Astrocyte of the cerebellum (primary cell): ENCODE measurements around the gene MRPL45.
A peak's percentile ranks its signal among the peaks of the same experiment; 100 is the strongest.

Experiments
- DNase-seq: peaks from one replicate; pipeline ENCODE4 v3.0.0-alpha.2; 2011; ENCODE audit warnings: low read depth
- H3K4me3 ChIP-seq: 2 replicates; pipeline ENCODE4 v1.5.1; 2011; ENCODE audit warnings: mild to moderate bottlenecking, low read depth, low read length, moderate library complexity
- in situ Hi-C: cut with HindIII; loops from 2 replicates; pipeline ENCODE4 v1.10.0; 2017; ENCODE audit warnings: low sequenced_read_pairs
- TF ChIP-seq, protein P1 (sequence below): IDR thresholded peaks from 2 replicates; pipeline ENCODE4 v1.5.1; 2012; ENCODE audit warnings: low read length, low read depth, moderate library complexity, mild to moderate bottlenecking; ENCODE audit errors: missing control alignments

MRPL45 gene

GRCh38 chr17:38353668-38354067 lies 56.7 kb downstream of the MRPL45 start:
- in situ Hi-C loops: no loop called here
- TF ChIP-seq, protein P1, sequence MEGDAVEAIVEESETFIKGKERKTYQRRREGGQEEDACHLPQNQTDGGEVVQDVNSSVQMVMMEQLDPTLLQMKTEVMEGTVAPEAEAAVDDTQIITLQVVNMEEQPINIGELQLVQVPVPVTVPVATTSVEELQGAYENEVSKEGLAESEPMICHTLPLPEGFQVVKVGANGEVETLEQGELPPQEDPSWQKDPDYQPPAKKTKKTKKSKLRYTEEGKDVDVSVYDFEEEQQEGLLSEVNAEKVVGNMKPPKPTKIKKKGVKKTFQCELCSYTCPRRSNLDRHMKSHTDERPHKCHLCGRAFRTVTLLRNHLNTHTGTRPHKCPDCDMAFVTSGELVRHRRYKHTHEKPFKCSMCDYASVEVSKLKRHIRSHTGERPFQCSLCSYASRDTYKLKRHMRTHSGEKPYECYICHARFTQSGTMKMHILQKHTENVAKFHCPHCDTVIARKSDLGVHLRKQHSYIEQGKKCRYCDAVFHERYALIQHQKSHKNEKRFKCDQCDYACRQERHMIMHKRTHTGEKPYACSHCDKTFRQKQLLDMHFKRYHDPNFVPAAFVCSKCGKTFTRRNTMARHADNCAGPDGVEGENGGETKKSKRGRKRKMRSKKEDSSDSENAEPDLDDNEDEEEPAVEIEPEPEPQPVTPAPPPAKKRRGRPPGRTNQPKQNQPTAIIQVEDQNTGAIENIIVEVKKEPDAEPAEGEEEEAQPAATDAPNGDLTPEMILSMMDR: no peak
- DNase-seq: no peak
- H3K4me3 ChIP-seq: peak overlapping the region; percentile 70

- no peak overlapping the region for H3K4me3 ChIP-seq
- DNase-seq: no peak
- in situ Hi-C loops: no loop called here
- TF ChIP-seq, protein P1: no peak
Measured at GRCh38 chr17:38354466-38354865, 57.5 kb downstream of the MRPL45 start.

- in situ Hi-C loops: no loop called here
- no peak for DNase-seq
- TF ChIP-seq, protein P1: no peak
Measured at GRCh38 chr17:38355251-38355650, 58.3 kb downstream of the MRPL45 start.

GRCh38 chr17:38357486-38358123 lies 60.6 kb downstream of the MRPL45 start:
- no peak overlapping the region for H3K4me3 ChIP-seq
- in situ Hi-C loops: no loop called here
- no peak for DNase-seq
- TF ChIP-seq, protein P1: no peak

More at GRCh38 chr17:38355251-38355650, 58.3 kb downstream of the MRPL45 start:
- H3K4me3 ChIP-seq: no peak overlapping the region

DNA sequence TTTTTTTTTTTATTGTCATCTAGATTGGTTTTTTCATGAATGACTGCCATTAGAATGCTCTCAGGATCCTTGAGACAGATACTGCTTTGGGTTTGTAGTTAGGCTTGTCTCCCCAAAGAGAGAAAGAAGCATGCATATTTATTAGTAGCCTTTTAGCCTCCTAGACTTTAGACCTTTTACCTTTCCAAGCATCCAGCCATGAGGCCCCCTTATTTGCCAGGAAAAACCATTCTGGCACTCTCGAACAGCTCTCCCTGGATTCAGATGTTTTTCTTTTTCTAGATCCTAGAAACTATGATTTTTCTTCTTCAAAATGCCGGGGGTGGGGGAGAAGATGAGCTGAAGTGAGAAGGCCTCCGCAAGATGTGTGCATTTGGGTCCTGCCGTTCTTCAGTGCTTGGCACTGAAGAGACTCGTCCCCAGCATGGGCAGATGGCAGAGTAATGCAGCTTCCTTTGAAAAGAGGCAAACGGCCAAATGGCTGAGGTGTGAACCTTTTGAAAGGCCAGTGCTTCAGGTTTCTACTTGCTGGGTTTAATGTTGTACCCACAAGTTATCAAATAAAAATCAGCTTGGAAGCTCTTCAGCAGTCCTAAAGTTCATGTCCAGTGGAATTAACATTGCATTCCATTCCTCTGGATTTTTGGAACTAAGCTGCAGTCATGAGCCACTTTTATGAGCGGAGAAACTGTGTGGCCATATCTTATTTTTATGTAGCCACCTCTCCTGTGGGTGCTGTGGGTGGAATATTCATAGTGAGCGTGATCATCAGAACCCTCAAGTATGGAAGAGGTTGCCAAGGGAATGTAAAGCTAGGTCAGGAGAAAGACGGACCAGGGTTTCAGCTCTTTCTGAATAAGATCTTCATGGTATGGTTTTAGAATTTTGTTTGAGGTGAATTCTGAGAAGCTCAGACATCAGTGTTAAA lies 61.9 kb downstream of the MRPL45 start:
- DNase-seq: no peak
- in situ Hi-C loops: no loop called here
- TF ChIP-seq, protein P1: no peak
- no peak overlapping the region for H3K4me3 ChIP-seq

- DNase-seq: no peak
- H3K4me3 ChIP-seq: no peak overlapping the region
- in situ Hi-C loops: no loop called here
- TF ChIP-seq, protein P1: no peak
Measured at GRCh38 chr17:38361694-38362465, 64.9 kb downstream of the MRPL45 start.
